Measurements from ENCODE around the gene DES. TPM values are rescaled to one million over a fixed set of nuclear protein-coding genes. Genes with fewer than 3 reads are reported as not detected.
A peak's percentile ranks its signal among the peaks of the same experiment; 100 is the strongest.

Gene DES
- total RNA-seq, 2 experiments from 2014 or later, result not detected

- ATAC-seq (no peak), DNase-seq (no peak)
- Mint-ChIP-seq H3K36me3 (ENCODE audit: low read depth) (no peaks in the 10 kb centered on the region), H3K4me3 (no peak overlapping the region), H3K27me3 (no peaks in the 10 kb centered on the region), H3K4me1 (peaks cover 4% of the 10 kb centered on the region), H3K9me3 (ENCODE audit: low read depth) (no peaks in the 10 kb centered on the region), H3K27ac (no peak overlapping the region)
- intact Hi-C loops (cut with DNase I, micrococcal nuclease), result no loop called here
- ChIA-PET CTCF (interaction anchor here (1.1 to 1.9 kb wide), 2 partner anchors 68 to 69 kb away, joined by 3 to 8 read pairs; no protein-coding TSS in a partner anchor), POLR2A (no interaction called here)
Observed at GRCh38 chr2:219460424-219460926, 42.3 kb downstream of the DES start.

GRCh38 chr2:219461047-219461514, 42.9 kb downstream of the DES start:
- Mint-ChIP-seq H3K4me1 (peaks cover 4% of the 10 kb centered on the region), H3K9me3 (ENCODE audit: low read depth) (no peaks in the 10 kb centered on the region), H3K27ac (no peak overlapping the region), H3K27me3 (no peaks in the 10 kb centered on the region), H3K36me3 (ENCODE audit: low read depth) (no peaks in the 10 kb centered on the region), H3K4me3 (no peak overlapping the region)
- intact Hi-C loops (cut with DNase I, micrococcal nuclease), result no loop called here
- ATAC-seq, result peak; percentile 72
- ChIA-PET POLR2A (no interaction called here), CTCF (interaction anchor here (0.6 to 1.9 kb wide), 4 partner anchors 24 to 69 kb away, joined by 3 to 8 read pairs (median 4); no protein-coding TSS in a partner anchor)
- peak; percentile 48 for DNase-seq

GRCh38 chr2:219461669-219462068, 43.5 kb downstream of the DES start:
- no peaks in the 10 kb centered on the region for H3K9me3 Mint-ChIP-seq (ENCODE audit: low read depth)
- no peaks in the 10 kb centered on the region for H3K27me3 Mint-ChIP-seq
- no peak overlapping the region for H3K4me3 Mint-ChIP-seq
- intact Hi-C loops (cut with DNase I, micrococcal nuclease), result no loop called here
- no peaks in the 10 kb centered on the region for H3K36me3 Mint-ChIP-seq (ENCODE audit: low read depth)
- ChIA-PET POLR2A (no interaction called here), CTCF (interaction anchor here (0.6 to 1.9 kb wide), 4 partner anchors 25 to 68 kb away, joined by 3 to 8 read pairs (median 4); no protein-coding TSS in a partner anchor)
- DNase-seq (no peak), ATAC-seq (no peak)
- peaks cover 4% of the 10 kb centered on the region for H3K4me1 Mint-ChIP-seq
- no peak overlapping the region for H3K27ac Mint-ChIP-seq

- peaks cover 4% of the 10 kb centered on the region for H3K4me1 Mint-ChIP-seq
- H3K4me3 Mint-ChIP-seq, result no peak overlapping the region
- CTCF ChIA-PET, result interaction anchor here (0.8 to 2.0 kb wide), 3 partner anchors 60 to 154 kb away, joined by 3 to 9 read pairs (median 5); no protein-coding TSS in a partner anchor
- ATAC-seq (no peak), DNase-seq (no peak)
- H3K36me3 Mint-ChIP-seq (ENCODE audit: low read depth), result no peaks in the 10 kb centered on the region
- no peaks in the 10 kb centered on the region for H3K9me3 Mint-ChIP-seq (ENCODE audit: low read depth)
- intact Hi-C loops (cut with DNase I, micrococcal nuclease), result no loop called here
- H3K27ac Mint-ChIP-seq, result no peak overlapping the region
- POLR2A ChIA-PET, result interaction anchor here (0.7 kb wide), 1 partner anchor 13 kb away, joined by 3 read pairs; no protein-coding TSS in a partner anchor
- no peaks in the 10 kb centered on the region for H3K27me3 Mint-ChIP-seq
Observed at GRCh38 chr2:219462349-219462748, 44.2 kb downstream of the DES start.

- Mint-ChIP-seq H3K36me3 (ENCODE audit: low read depth) (no peaks in the 10 kb centered on the region), H3K4me1 (no peaks in the 10 kb centered on the region), H3K9me3 (ENCODE audit: low read depth) (no peaks in the 10 kb centered on the region), H3K27ac (no peak overlapping the region), H3K4me3 (no peak overlapping the region), H3K27me3 (no peaks in the 10 kb centered on the region)
- CTCF ChIA-PET, result interaction anchor here (0.6 to 1.5 kb wide), 5 partner anchors 11 to 111 kb away, joined by 3 to 8 read pairs (median 3); no protein-coding TSS in a partner anchor
- ATAC-seq, result no peak
- POLR2A ChIA-PET, result no interaction called here
- intact Hi-C loops (cut with DNase I, micrococcal nuclease), result no loop called here
- DNase-seq, result no peak
Observed at GRCh38 chr2:219464286-219465032, 46.3 kb downstream of the DES start.

GRCh38 chr2:219465659-219466561, 47.7 kb downstream of the DES start:
- CTCF ChIA-PET, result no interaction called here

GRCh38 chr2:219466816-219467735, 48.9 kb downstream of the DES start:
- no peaks in the 10 kb centered on the region for H3K27me3 Mint-ChIP-seq
- no peaks in the 10 kb centered on the region for H3K4me1 Mint-ChIP-seq
- H3K27ac Mint-ChIP-seq, result no peak overlapping the region
- CTCF ChIA-PET, result interaction anchor here (0.7 to 1.8 kb wide), 4 partner anchors 13 to 170 kb away, joined by 3 to 6 read pairs (median 4); no protein-coding TSS in a partner anchor
- DNase-seq (no peak), ATAC-seq (no peak)
- H3K36me3 Mint-ChIP-seq (ENCODE audit: low read depth), result no peaks in the 10 kb centered on the region
- POLR2A ChIA-PET, result no interaction called here
- no peaks in the 10 kb centered on the region for H3K9me3 Mint-ChIP-seq (ENCODE audit: low read depth)
- intact Hi-C loops (cut with DNase I, micrococcal nuclease), result no loop called here
- H3K4me3 Mint-ChIP-seq, result no peak overlapping the region

More at GRCh38 chr2:219465659-219466561, 47.7 kb downstream of the DES start:
- no peak overlapping the region for H3K27ac Mint-ChIP-seq
- H3K4me1 Mint-ChIP-seq, result no peaks in the 10 kb centered on the region
- H3K4me3 Mint-ChIP-seq, result no peak overlapping the region
- H3K9me3 Mint-ChIP-seq (ENCODE audit: low read depth), result no peaks in the 10 kb centered on the region
- no peak for ATAC-seq
- H3K27me3 Mint-ChIP-seq, result no peaks in the 10 kb centered on the region
- intact Hi-C loops (cut with DNase I, micrococcal nuclease), result no loop called here
- POLR2A ChIA-PET, result no interaction called here
- no peaks in the 10 kb centered on the region for H3K36me3 Mint-ChIP-seq (ENCODE audit: low read depth)
- DNase-seq, result no peak

- intact Hi-C loops (cut with DNase I, micrococcal nuclease), result no loop called here
- ChIA-PET CTCF (interaction anchor here (0.7 to 1.8 kb wide), 3 partner anchors 13 to 169 kb away, joined by 3 to 6 read pairs (median 3); no protein-coding TSS in a partner anchor), POLR2A (no interaction called here)
- no peaks in the 10 kb centered on the region for H3K9me3 Mint-ChIP-seq (ENCODE audit: low read depth)
- no peaks in the 10 kb centered on the region for H3K27me3 Mint-ChIP-seq
- DNase-seq (no peak), ATAC-seq (no peak)
- no peaks in the 10 kb centered on the region for H3K4me1 Mint-ChIP-seq
- no peak overlapping the region for H3K27ac Mint-ChIP-seq
- no peaks in the 10 kb centered on the region for H3K36me3 Mint-ChIP-seq (ENCODE audit: low read depth)
- no peak overlapping the region for H3K4me3 Mint-ChIP-seq
Observed at GRCh38 chr2:219467736-219468075, 49.5 kb downstream of the DES start.

- POLR2A ChIA-PET, result interaction anchor here (0.6 kb wide), 1 partner anchor 45 kb away, joined by 3 read pairs; the partner anchor contains the start of gene ASIC4
- intact Hi-C loops (cut with DNase I, micrococcal nuclease), result no loop called here
- no peaks in the 10 kb centered on the region for H3K36me3 Mint-ChIP-seq (ENCODE audit: low read depth)
- no peak overlapping the region for H3K4me3 Mint-ChIP-seq
- no peak for ATAC-seq
- no peaks in the 10 kb centered on the region for H3K27me3 Mint-ChIP-seq
- H3K27ac Mint-ChIP-seq, result no peak overlapping the region
- H3K4me1 Mint-ChIP-seq, result no peaks in the 10 kb centered on the region
- CTCF ChIA-PET, result interaction anchor here (0.5 to 1.8 kb wide), 3 partner anchors 61 to 1484 kb away, joined by 3 to 6 read pairs (median 3); no protein-coding TSS in a partner anchor
- no peaks in the 10 kb centered on the region for H3K9me3 Mint-ChIP-seq (ENCODE audit: low read depth)
- DNase-seq, result no peak
Observed at GRCh38 chr2:219468410-219469185, 50.4 kb downstream of the DES start.

GRCh38 chr2:219469186-219469724, 51.1 kb downstream of the DES start:
- ATAC-seq (no peak), DNase-seq (no peak)
- no peaks in the 10 kb centered on the region for H3K9me3 Mint-ChIP-seq (ENCODE audit: low read depth)
- intact Hi-C loops (cut with DNase I, micrococcal nuclease), result no loop called here
- no peaks in the 10 kb centered on the region for H3K36me3 Mint-ChIP-seq (ENCODE audit: low read depth)
- no peaks in the 10 kb centered on the region for H3K27me3 Mint-ChIP-seq
- no peak overlapping the region for H3K27ac Mint-ChIP-seq
- H3K4me3 Mint-ChIP-seq, result no peak overlapping the region
- no peaks in the 10 kb centered on the region for H3K4me1 Mint-ChIP-seq
- ChIA-PET CTCF (interaction anchor here (0.5 to 1.3 kb wide), 2 partner anchors 61 to 1485 kb away, joined by 3 read pairs; no protein-coding TSS in a partner anchor), POLR2A (interaction anchor here (0.6 kb wide), 1 partner anchor 45 kb away, joined by 3 read pairs; the partner anchor contains the start of gene ASIC4)
